HepG2 (cell line): Measurements from ENCODE around the gene QRFPR. TPM values are rescaled to one million over a fixed set of nuclear protein-coding genes. Genes with fewer than 3 reads are reported as not detected.

Experiments
- ATAC-seq: fragments of 200-7000 bp; cut with Tn5 transposase; 3 replicates; pipeline ENCODE4 v1.9.1; 2020; ENCODE audit warnings: mild to moderate bottlenecking, moderate library complexity
- BruUV-seq: library from RNA; stranded (reverse); fragments of 400-500 nt; replicated peaks from 2 replicates; lab custom pipeline; 2021; lab: Mats Ljungman, UMichigan
- CTCF ChIA-PET: fragments of 300-600 bp; formaldehyde crosslinking; extraction: SDS; loops from one replicate; lab custom pipeline; 2021; ENCODE audit warnings: low total read pairs, inconsistent platforms, low intra/inter-chr PET ratio; lab: Yijun Ruan, JAX
- POLR2A ChIA-PET: fragments of 350-600 bp; sonication (Branson Sonifier 250); formaldehyde crosslinking; loops from one replicate; lab custom pipeline; 2020; ENCODE audit warnings: antibody characterized with exemption, inconsistent platforms; lab: Yijun Ruan, JAX
- DNase-seq: peaks from one replicate; pipeline ENCODE4 v3.0.0-alpha.2; 2015; ENCODE audit warnings: low spot score
- FAIRE-seq: peaks from 3 replicates; lab custom pipeline; 2011; peaks lifted over from hg19 to GRCh38; lab: Jason Lieb, UNC
- H2AFZ ChIP-seq: one replicate; pipeline ENCODE4 v1.6.1; 2011; ENCODE audit warnings: low read length, inconsistent platforms
- H3K27ac ChIP-seq: fragments of 300-600 bp; 3 replicates; pipeline ENCODE4 v1.8.0; 2011; ENCODE audit warnings: mixed run types, mild to moderate bottlenecking, mixed read lengths, low read length, inconsistent platforms; ENCODE audit not compliant: insufficient read depth; ENCODE audit errors: extremely low read length
- H3K27me3 ChIP-seq, 2 experiments: fragments of 200-600 bp in 1 of 2; 2 replicates in 1 of 2; 3 replicates in 1 of 2; pipeline versions ENCODE4 v1.6.0 to v1.8.0; 2011; ENCODE audit warnings: low read length in 2 of 2, mild to moderate bottlenecking in 2 of 2, moderate library complexity in 2 of 2, inconsistent platforms in 1 of 2; ENCODE audit not compliant: insufficient read depth in 2 of 2, control insufficient read depth in 1 of 2
- H3K36me3 ChIP-seq, 2 experiments: fragments of 200-600 bp in 1 of 2; replicated peaks in 1 of 2; 2 replicates in 1 of 2; 3 replicates in 1 of 2; pipeline versions ENCODE4 v1.5.1 to v1.8.0; 2011; ENCODE audit warnings: low read length in 2 of 2, inconsistent platforms in 1 of 2; ENCODE audit not compliant: insufficient read depth in 2 of 2, control insufficient read depth in 1 of 2
- H3K4me1 ChIP-seq: 2 replicates; pipeline ENCODE4 v1.5.1; 2012; ENCODE audit warnings: low read length, inconsistent platforms; ENCODE audit not compliant: insufficient read depth
- H3K4me2 ChIP-seq: 2 replicates; pipeline ENCODE4 v1.6.0; 2011; ENCODE audit warnings: low read depth, low read length, inconsistent platforms
- H3K4me3 ChIP-seq, 3 experiments: fragments of 200-600 bp in 1 of 3; sonication (generic), shearing (Covaris generic) in 1 of 3; replicated peaks in 1 of 3; 2 replicates each; pipeline ENCODE4 v1.5.1; 2011 to 2016; ENCODE audit warnings: low read length in 3 of 3, inconsistent platforms in 2 of 3, low read depth in 2 of 3, mild to moderate bottlenecking in 2 of 3, control low read depth in 1 of 3, mixed read lengths in 1 of 3; ENCODE audit not compliant: insufficient read depth in 1 of 3
- H3K79me2 ChIP-seq: one replicate; pipeline ENCODE4 v1.6.1; 2011; ENCODE audit warnings: low read length, inconsistent platforms; ENCODE audit not compliant: insufficient read depth
- H3K9ac ChIP-seq: 2 replicates; pipeline ENCODE4 v1.6.0; 2011; ENCODE audit warnings: mild to moderate bottlenecking, low read depth, low read length, inconsistent platforms; ENCODE audit not compliant: insufficient read depth
- H3K9me3 ChIP-seq: 2 replicates; pipeline ENCODE4 v1.5.1; 2012; ENCODE audit warnings: mild to moderate bottlenecking, low read length
- H4K20me1 ChIP-seq: 2 replicates; pipeline ENCODE4 v1.6.0; 2011; ENCODE audit warnings: inconsistent platforms, mild to moderate bottlenecking, low read length, moderate library complexity; ENCODE audit not compliant: insufficient read depth
- GLMP ChIP-seq: sonication (generic); formaldehyde crosslinking; IDR thresholded peaks from 2 replicates; pipeline ENCODE4 v1.9.0; 2021; ENCODE audit warnings: missing genetic modification reagents, mild to moderate bottlenecking, borderline replicate concordance
- IKZF4 ChIP-seq: sonication (generic); formaldehyde crosslinking; IDR thresholded peaks from 2 replicates; pipeline ENCODE4 v1.5.1; 2020; ENCODE audit warnings: borderline replicate concordance, mild to moderate bottlenecking, low read depth, missing genetic modification reagents; ENCODE audit errors: not compliant biosample characterization
- NBN ChIP-seq: fragments of 450-650 bp; conservative IDR thresholded peaks from 2 replicates; pipeline ENCODE4 v1.6.1; 2017
- PBX2 ChIP-seq: IDR thresholded peaks from 2 replicates; pipeline ENCODE4 v1.6.1; 2016; ENCODE audit warnings: control low read depth
- POLR2G ChIP-seq: fragments of 200-400 bp; formaldehyde crosslinking; IDR thresholded peaks from 2 replicates; pipeline ENCODE4 v1.6.1; 2018; ENCODE audit warnings: mild to moderate bottlenecking, low read depth, low read length, moderate library complexity
- REXO4 ChIP-seq: sonication (generic); formaldehyde crosslinking; IDR thresholded peaks from 2 replicates; pipeline ENCODE4 v1.8.0; 2022; ENCODE audit warnings: missing genetic modification reagents, mild to moderate bottlenecking, borderline replicate concordance
- SNAI1 ChIP-seq: sonication (generic); formaldehyde crosslinking; IDR thresholded peaks from 2 replicates; pipeline ENCODE4 v1.5.0; 2020; ENCODE audit warnings: mild to moderate bottlenecking, missing genetic modification reagents, borderline replicate concordance
- ZNF577 ChIP-seq: sonication (generic); formaldehyde crosslinking; IDR thresholded peaks from 2 replicates; pipeline ENCODE4 v1.4.0; 2020; ENCODE audit warnings: mild to moderate bottlenecking, low read depth, missing genetic modification reagents, borderline replicate concordance
- ZNF776 ChIP-seq: sonication (generic); formaldehyde crosslinking; IDR thresholded peaks from 2 replicates; pipeline ENCODE4 v1.4.0; 2020; ENCODE audit warnings: mild to moderate bottlenecking, missing genetic modification reagents
- WGBS: methylation state at CpG from one replicate; pipeline ENCODE4 v1.1.6; 2017; ENCODE audit warnings: low lambda C conversion rate; 5-methylcytosine and 5-hydroxymethylcytosine counted together
- in situ Hi-C: cut with HindIII; loops from 2 replicates; pipeline ENCODE4 v1.10.0; 2017; ENCODE audit warnings: low pct_unique_long_range_greater_than_20kb; ENCODE audit not compliant: extremely low pct_ligation_motif_present
- intact Hi-C: fragments of 100-400 bp; cut with micrococcal nuclease; formaldehyde crosslinking; loops from one replicate; pipeline ENCODE4 v1.10.0; 2022; ENCODE audit not compliant: unreplicated experiment
- polyA plus RNA-seq, 8 experiments: library from polyadenylated mRNA; depleted of rRNA in 3 of 8; stranded (reverse) in 7 of 8; unstranded in 1 of 8; fragments of >200 nt; fragmentation: Illumina TruSeq in 4 of 8; extraction: Trizol in 4 of 8; gene quantifications; 2 replicates each; pipeline versions ENCODE4 v1.2.1 to v1.2.3, GENCODE V29; 2011 to 2016; ENCODE audit warnings: low read depth in 4 of 8, missing spikeins in 1 of 8, mixed read lengths in 1 of 8; ENCODE audit not compliant: insufficient read depth in 1 of 8
- total RNA-seq, 5 experiments: library from RNA; depleted of rRNA; stranded (reverse); fragments of >200 nt; fragmentation: Illumina TruSeq; extraction: Trizol; gene quantifications; 2 replicates each; pipeline ENCODE4 v1.2.3, GENCODE V29; 2016; ENCODE audit warnings: low read depth in 1 of 5
- TF ChIP-seq, protein P1 (sequence below): sonication (generic); formaldehyde crosslinking; IDR thresholded peaks from 2 replicates; pipeline ENCODE4 v1.4.0; 2020; ENCODE audit warnings: missing genetic modification reagents
- TF ChIP-seq, protein P2 (sequence below): sonication (generic); formaldehyde crosslinking; IDR thresholded peaks from 2 replicates; pipeline ENCODE4 v1.4.0; 2020; ENCODE audit warnings: missing genetic modification reagents, borderline replicate concordance

QRFPR gene
- total and polyA plus RNA-seq, 2 of the 13 experiments (the other 11 are each of a cell fraction or from before 2014, with no cell fraction given), result not detected

- Histone ChIP-seq H4K20me1 (no peaks in the 10 kb centered on the region), H3K79me2 (no peaks in the 10 kb centered on the region), H3K9me3 (no peaks in the 10 kb centered on the region), H3K4me1 (no peaks in the 10 kb centered on the region), H3K9ac (no peak overlapping the region), H3K4me3 (no peak overlapping the region), H3K27me3 (no peaks in the 10 kb centered on the region), H3K36me3 (no peaks in the 10 kb centered on the region), H3K4me2 (no peak overlapping the region), H3K27ac (no peak overlapping the region), H2AFZ (no peak overlapping the region)
- in situ Hi-C loops, result no loop called here
- FAIRE-seq (no peak), ATAC-seq (no peak), DNase-seq (no peak)
- ChIA-PET CTCF (no interaction called here), POLR2A (no interaction called here)
- no TSS peak for BruUV-seq
- 5% methylated on average over 1 of the region's 1 CpG for WGBS
- TF ChIP-seq, protein P1, sequence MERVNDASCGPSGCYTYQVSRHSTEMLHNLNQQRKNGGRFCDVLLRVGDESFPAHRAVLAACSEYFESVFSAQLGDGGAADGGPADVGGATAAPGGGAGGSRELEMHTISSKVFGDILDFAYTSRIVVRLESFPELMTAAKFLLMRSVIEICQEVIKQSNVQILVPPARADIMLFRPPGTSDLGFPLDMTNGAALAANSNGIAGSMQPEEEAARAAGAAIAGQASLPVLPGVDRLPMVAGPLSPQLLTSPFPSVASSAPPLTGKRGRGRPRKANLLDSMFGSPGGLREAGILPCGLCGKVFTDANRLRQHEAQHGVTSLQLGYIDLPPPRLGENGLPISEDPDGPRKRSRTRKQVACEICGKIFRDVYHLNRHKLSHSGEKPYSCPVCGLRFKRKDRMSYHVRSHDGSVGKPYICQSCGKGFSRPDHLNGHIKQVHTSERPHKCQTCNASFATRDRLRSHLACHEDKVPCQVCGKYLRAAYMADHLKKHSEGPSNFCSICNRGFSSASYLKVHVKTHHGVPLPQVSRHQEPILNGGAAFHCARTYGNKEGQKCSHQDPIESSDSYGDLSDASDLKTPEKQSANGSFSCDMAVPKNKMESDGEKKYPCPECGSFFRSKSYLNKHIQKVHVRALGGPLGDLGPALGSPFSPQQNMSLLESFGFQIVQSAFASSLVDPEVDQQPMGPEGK (CRISPR knock-in tag), result no peak
- TF ChIP-seq REXO4 (CRISPR knock-in tag) (no peak), SNAI1 (CRISPR knock-in tag) (no peak), PBX2 (CRISPR knock-in tag) (no peak), NBN (no peak), ZNF577 (CRISPR knock-in tag) (no peak), IKZF4 (CRISPR knock-in tag) (no peak), ZNF776 (CRISPR knock-in tag) (no peak), GLMP (CRISPR knock-in tag) (no peak), POLR2G (no peak)
- TF ChIP-seq, protein P2, sequence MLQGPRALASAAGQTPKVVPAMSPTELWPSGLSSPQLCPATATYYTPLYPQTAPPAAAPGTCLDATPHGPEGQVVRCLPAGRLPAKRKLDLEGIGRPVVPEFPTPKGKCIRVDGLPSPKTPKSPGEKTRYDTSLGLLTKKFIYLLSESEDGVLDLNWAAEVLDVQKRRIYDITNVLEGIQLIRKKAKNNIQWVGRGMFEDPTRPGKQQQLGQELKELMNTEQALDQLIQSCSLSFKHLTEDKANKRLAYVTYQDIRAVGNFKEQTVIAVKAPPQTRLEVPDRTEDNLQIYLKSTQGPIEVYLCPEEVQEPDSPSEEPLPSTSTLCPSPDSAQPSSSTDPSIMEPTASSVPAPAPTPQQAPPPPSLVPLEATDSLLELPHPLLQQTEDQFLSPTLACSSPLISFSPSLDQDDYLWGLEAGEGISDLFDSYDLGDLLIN (CRISPR knock-in tag), result no peak
- intact Hi-C loops, result loop anchor here (1.0 to 5.0 kb wide), 2 partner anchors 30 to 115 kb away; no protein-coding TSS in a partner anchor
Observed at GRCh38 chr4:121306931-121307330, 73.9 kb downstream of the QRFPR start.
